GM12892 (cell line): ENCODE data around the gene KATNIP.

ENCODE experiments used
- POLR2A ChIP-seq: IDR thresholded peaks from 2 replicates; pipeline ENCODE4 v1.6.1; 2011; ENCODE audit warnings: low read depth, low read length, control low read depth
- TAF1 ChIP-seq: IDR thresholded peaks from 2 replicates; pipeline ENCODE4 v1.6.1; 2011; ENCODE audit warnings: low read depth, mild to moderate bottlenecking, control low read depth, low read length, borderline replicate concordance

- TF ChIP-seq TAF1: no peak
- TF ChIP-seq POLR2A: no peak
Measured at GRCh38 chr16:27508476-27508875, 41.5 kb upstream of the KATNIP start.
